NCI-H2227 (cell line): ENCODE results near the gene DDX43.
"Not testable (repeated sequence)": the region's sequence is repeated elsewhere in the genome, so short reads cannot be mapped to it uniquely, and the experiment has no call there.

Source experiments
- DNase-seq: peaks from one replicate; lab custom pipeline; 2025; ENCODE audit not compliant: unreplicated experiment; lab: John Stamatoyannopoulos, UW

DDX43 gene

GRCh38 chr6:73388800-73389512 is 5.7 kb upstream of the DDX43 start:
- DNase-seq = peak; percentile 67

GRCh38 chr6:73389854-73390253 is 4.8 kb upstream of the DDX43 start:
- DNase-seq = no peak

GRCh38 chr6:73391675-73392074 is 3.0 kb upstream of the DDX43 start:
- no peak for DNase-seq

- DNase-seq = peak; percentile 49
Measured at GRCh38 chr6:73392188-73392587, 2.4 kb upstream of the DDX43 start.

- DNase-seq = no peak
Measured at GRCh38 chr6:73393278-73393677, 1.4 kb upstream of the DDX43 start.

- no peak for DNase-seq
Measured at GRCh38 chr6:73395875-73396274, 1.2 kb downstream of the DDX43 start.

GRCh38 chr6:73400656-73401055 is 6.0 kb downstream of the DDX43 start:
- no peak for DNase-seq

GRCh38 chr6:73409395-73409794 is 14.8 kb downstream of the DDX43 start:
- DNase-seq = no peak

- no peak for DNase-seq
Measured at GRCh38 chr6:73413102-73413501, 18.5 kb downstream of the DDX43 start.

GRCh38 chr6:73418081-73418741 is 23.6 kb downstream of the DDX43 start:
- no peak for DNase-seq

GRCh38 chr6:73421534-73421933 is 26.9 kb downstream of the DDX43 start:
- DNase-seq = no peak

- no peak for DNase-seq
Measured at GRCh38 chr6:73435236-73435635, 40.6 kb downstream of the DDX43 start.

- DNase-seq = no peak
Measured at GRCh38 chr6:73443555-73443954, 48.9 kb downstream of the DDX43 start.

- peak; percentile 8 for DNase-seq
Measured at GRCh38 chr6:73451223-73452106, 56.8 kb downstream of the DDX43 start.

- no peak for DNase-seq
Measured at GRCh38 chr6:73452107-73452461, 57.5 kb downstream of the DDX43 start, which contains the start of gene CGAS. Gene CGAS, minus strand, starts transcription at chr6:73452297. Its CDS starts 116 bp downstream, at chr6:73452181.

GRCh38 chr6:73455865-73456629 is 61.4 kb downstream of the DDX43 start:
- no peak for DNase-seq

GRCh38 chr6:73459474-73459873 is 64.8 kb downstream of the DDX43 start:
- not testable (repeated sequence) for DNase-seq

GRCh38 chr6:73460056-73460455 is 65.4 kb downstream of the DDX43 start:
- no peak for DNase-seq

- DNase-seq = peak; percentile 88
Measured at GRCh38 chr6:73461537-73462350, 67.1 kb downstream of the DDX43 start, which contains the start of gene MTO1. Gene MTO1, plus strand, starts transcription at chr6:73461737. Its CDS starts 118 bp downstream, at chr6:73461855.
